Erythroblast (primary cell): ENCODE data around the gene RASL12.
A peak's percentile ranks its signal among the peaks of the same experiment; 100 is the strongest.

Experiments
- DNase-seq, 2 experiments: peaks; one replicate each; lab custom pipeline; 2025; lab: John Stamatoyannopoulos, UW
- GATA1 ChIP-seq: IDR thresholded peaks from 2 replicates; pipeline ENCODE4 v1.6.1; 2011; ENCODE audit warnings: low read depth, mild to moderate bottlenecking, control low read depth, low read length, moderate library complexity
- POLR2A ChIP-seq: IDR thresholded peaks from 2 replicates; pipeline ENCODE4 v1.6.1; 2011; ENCODE audit warnings: mild to moderate bottlenecking, low read length

Gene RASL12

GRCh38 chr15:65042776-65043327 lies 24.9 kb downstream of the RASL12 start:
- DNase-seq, result no peak
- no peak for TF ChIP-seq GATA1
- TF ChIP-seq POLR2A, result no peak

GRCh38 chr15:65041787-65042186 lies 26.0 kb downstream of the RASL12 start:
- DNase-seq, result no peak
- TF ChIP-seq GATA1 (no peak), POLR2A (no peak)

DNA sequence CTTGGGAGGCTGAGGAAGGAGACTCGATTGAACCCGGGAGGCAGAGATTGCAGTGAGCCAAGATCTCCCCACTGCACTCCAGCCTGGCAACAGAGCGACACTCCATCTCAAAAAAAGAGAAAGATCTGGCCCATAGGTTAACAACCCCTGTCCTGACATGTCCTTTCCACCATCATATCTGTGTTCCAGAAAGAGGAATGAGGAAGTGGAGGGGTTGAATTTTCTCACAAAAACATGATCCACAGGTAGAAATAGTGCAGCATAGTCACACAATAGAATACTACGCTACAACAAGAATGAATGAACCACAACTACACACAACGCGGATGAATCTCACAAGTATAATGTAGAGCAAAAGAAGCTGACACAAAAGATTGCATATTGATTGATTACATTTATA lies 27.3 kb downstream of the RASL12 start:
- no peak for DNase-seq
- TF ChIP-seq GATA1, result no peak
- TF ChIP-seq POLR2A, result no peak

DNA sequence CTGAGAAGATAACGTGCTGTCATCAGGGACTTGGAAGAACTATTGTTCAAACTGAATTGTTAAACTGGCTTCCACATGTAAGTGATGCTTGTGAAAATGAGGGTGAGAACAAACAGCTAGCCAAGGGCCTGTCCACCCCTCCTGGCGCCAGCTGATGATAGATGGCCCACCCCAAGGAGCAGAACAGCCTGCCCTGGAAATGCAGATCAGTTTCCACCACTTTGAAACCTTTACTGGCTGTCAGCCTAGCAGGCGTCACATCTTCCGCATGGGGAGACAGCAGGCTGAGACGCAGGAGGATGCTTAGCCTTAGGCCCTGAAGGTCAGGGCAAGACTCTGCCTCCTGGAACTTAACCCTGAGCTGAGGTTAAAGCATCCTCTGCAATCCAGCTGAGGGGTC lies 29.0 kb downstream of the RASL12 start:
- TF ChIP-seq GATA1 (no peak), POLR2A (no peak)

DNA sequence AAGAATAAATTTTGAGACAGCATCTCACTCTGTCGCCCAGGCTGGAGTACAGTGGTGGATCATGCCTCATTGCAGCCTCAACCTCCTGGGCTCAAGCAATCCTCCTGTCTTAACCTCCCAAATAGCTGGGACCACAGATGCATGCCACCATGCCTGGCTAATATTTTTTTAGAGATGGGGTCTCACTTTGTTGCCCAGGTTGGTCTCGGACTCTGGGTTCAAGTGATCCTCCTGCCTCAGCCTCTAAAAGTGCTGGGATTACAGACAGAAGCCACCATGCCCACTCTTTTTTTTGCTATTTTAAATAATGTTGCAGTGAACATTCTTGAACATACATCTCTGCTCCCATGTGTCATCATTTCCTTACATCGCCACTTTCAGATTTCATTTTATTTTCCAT lies 29.4 kb downstream of the RASL12 start:
- TF ChIP-seq POLR2A, result no peak
- TF ChIP-seq GATA1, result no peak
- DNase-seq, result no peak

More for the DNA sequence above, 29.0 kb downstream of the RASL12 start:
- DNase-seq, result no peak

DNA sequence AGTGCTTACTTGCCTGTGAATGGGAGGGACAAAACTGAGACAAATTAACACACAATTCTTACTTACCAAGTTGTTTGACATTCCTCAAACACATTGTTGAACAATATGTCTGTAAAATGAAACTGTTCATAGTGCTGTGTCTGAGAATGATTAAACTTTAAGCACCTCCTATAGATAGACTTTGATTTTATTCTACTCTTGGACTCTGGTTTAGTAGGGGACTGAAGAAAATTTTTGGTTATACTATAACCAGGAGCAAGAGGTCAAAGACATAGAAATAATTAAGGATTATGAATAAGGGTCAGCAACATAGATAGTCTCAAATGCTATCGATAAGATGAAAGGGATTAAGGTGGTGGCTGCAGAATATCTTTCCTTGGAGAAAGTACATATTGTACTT lies 30.5 kb downstream of the RASL12 start:
- no peak for DNase-seq
- TF ChIP-seq POLR2A (no peak), GATA1 (no peak)

DNA sequence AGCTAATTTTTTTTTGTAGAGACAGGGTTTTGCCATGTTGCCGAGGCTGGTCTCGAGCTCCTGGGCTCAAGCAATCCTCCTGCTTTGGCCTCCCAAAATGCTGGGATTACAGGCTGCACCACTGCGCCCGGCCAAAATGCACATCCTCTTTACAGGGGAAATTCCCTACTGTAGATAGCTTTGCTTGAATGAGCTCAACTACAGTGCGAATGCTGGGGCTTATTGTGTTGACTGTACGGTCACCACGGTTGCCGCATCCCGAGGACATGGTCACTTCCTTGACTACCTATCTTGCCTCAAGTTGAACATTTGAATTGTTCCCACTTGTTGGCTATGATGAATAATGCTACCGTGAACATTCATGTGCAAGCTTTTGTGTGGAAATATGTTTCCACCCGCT lies 33.1 kb downstream of the RASL12 start:
- no peak for DNase-seq
- TF ChIP-seq GATA1 (no peak), POLR2A (no peak)

DNA sequence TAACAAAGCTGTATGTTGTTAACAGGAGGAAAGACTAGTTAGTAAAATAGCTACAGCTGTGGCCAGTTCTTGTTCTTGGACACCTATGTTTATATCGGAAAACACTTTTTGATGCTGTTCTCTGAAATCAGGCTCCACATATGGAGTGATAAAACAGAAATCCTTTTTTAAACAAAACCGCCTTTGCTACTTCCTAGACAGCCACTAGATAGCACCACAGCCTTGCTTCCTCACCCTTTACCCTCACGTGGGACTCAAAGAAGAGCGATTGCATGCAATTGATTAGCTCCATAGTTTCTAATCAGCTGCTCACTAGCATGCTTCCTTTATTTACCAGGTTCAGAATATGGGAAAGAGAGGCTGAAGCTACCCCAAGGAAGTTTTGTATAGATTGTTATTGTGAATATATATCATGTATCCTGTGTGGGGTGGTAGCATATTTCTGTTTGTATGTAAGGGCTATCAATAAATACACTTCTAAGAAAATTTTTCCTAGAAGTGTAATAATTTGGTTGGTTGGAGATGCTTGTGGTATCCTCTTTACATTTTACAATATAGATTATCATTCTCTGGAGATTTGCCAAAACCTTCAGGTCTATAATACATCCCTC lies 34.0 kb downstream of the RASL12 start:
- TF ChIP-seq GATA1 (no peak), POLR2A (no peak)
- peak; percentile 45 to 49 for DNase-seq

DNA sequence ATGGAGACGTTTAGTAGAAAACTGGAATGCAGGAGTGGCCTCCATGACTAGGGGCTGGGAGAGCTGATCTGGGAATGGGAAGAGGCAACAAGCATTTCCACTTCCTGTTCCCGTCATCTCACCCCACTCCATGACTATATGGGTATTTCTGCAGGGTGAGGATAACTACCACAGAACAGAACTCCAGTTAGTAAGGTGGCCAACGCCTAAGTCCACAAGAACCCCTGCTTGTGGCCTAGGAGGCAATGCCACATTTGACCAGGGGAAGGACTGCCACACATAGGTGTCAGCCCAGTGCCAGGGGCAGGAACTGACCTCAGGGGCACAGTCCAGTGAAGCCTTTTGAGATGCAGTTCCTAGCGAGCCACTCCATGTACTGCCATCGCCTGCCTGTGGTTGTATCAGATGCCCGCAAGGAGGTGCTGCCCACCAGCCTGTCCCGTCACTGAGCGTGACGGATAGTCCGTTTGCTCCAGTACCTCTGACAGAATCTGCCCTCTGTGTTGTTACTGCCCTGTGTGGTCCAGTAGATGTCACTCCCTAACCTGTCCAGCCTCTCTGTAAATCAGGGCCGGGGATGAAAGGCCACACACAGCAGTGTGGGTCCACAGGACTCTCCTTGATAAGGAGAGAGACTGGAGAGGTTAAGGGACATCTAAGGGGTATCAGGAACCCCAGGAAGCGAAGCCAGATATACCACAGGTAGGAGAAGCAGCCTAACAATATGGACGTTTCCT lies 34.8 kb downstream of the RASL12 start:
- DNase-seq, result peak; percentile 71 to 72
- TF ChIP-seq POLR2A (no peak), GATA1 (no peak)

DNA sequence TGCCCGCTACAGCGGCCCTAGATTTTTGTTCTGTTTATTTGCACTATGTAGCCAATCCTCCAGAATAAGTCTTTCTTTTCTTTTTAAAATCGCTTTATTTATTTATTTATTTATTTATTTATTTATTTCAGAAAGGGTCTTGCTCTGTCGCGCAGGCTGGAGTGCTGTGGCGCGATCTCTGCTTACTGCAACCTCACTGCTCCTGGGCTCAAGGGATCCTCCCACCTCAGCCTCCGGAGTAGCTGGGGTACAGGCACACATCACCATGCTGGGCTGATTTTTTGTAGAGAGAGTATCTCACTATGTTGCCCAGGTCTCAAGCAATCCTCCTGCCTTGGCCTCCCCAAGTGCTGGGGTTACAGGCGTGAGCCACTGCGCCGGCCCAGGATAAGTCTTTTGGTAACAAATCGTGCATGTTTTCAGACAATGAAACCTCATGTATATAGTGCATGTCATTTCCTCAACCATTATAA lies 38.0 kb downstream of the RASL12 start:
- TF ChIP-seq GATA1 (no peak), POLR2A (no peak)
- no peak for DNase-seq

GRCh38 chr15:65028921-65029735 lies 38.7 kb downstream of the RASL12 start, which contains the start of gene MTFMT:
Gene MTFMT (minus strand): TSS chr15:65029639. CDS start chr15:65029613, 26 bp downstream.
- peak; percentile 88 to 94 for DNase-seq
- TF ChIP-seq GATA1 (no peak), POLR2A (peak; percentile 76)

GRCh38 chr15:65028338-65028737 lies 39.5 kb downstream of the RASL12 start:
- DNase-seq, result peak; percentile 9 to 26
- TF ChIP-seq GATA1, result no peak
- TF ChIP-seq POLR2A, result no peak

DNA sequence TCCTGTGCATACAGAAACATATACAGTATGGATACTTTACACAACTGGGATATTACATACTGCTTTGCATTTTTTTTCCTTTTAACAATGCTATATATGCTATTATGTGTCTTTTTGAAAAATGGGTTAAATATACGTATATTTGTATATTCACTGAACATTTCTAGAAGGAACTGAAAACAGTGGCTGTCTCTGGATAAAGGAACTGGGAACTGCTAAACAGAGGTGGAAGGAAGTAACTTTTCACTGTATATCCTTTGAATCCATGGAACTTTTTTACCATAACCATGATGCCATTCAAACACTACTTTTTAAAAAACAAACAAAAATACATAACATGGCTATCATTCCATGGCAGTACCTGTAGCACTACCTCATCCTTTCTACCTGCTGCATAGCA lies 40.2 kb downstream of the RASL12 start:
- TF ChIP-seq POLR2A (no peak), GATA1 (no peak)
- no peak for DNase-seq

DNA sequence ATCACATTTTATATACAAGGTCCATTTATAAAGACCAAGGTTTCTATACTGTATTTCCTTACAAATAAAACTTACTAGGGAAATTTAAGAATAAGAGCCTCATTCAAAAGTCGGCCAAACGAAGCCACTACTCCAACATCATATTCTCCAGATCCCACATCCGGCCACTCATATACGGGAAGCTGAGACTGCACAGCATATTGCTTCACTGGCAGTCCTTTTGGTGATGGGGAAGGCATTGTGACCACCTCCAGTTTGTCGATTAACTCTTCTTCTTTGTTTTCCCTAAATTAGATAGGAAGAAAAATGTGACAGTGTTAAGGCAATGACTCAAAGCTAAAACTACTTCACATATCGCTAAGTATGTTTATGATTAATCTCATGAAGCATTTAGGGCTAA lies 41.0 kb downstream of the RASL12 start:
- no peak for DNase-seq
- TF ChIP-seq GATA1 (no peak), POLR2A (no peak)
